Fibroblast of skin of left biceps (primary cell): ENCODE results near the gene TXNDC11.

Source experiments
- DNase-seq, 2 experiments: peaks; one replicate each; pipeline ENCODE4 v3.0.0-alpha.2; 2013; ENCODE audit warnings: low read depth in 2 of 2

TXNDC11 gene

GRCh38 chr16:11755022-11755760, 12.5 kb upstream of the TXNDC11 start:
- no peak for DNase-seq

GRCh38 chr16:11752856-11753255, 10.2 kb upstream of the TXNDC11 start:
- DNase-seq = no peak

DNA sequence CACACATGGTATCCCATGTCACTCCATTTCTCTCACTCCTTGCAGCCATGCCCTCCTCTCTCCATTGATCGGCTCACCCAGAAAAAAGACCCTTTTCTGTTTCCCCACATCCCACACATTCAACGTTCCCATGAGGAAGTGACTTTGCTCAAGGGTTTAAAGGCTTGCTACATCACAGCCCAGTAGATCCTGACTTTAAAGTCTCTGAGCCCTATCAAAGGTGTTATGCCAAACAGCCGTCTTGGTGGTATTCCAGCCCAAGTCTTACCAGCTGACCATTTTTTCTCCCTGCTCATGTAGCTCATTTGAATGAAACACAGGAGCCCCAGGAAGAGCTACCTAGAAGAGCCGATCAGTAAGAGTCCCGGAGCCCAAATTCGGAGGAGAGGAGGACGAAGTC, 7.4 kb upstream of the TXNDC11 start:
- DNase-seq = no peak

- DNase-seq = no peak
These were observed 6.0 kb upstream of the TXNDC11 start for GRCh38 chr16:11748404-11749254.

DNA sequence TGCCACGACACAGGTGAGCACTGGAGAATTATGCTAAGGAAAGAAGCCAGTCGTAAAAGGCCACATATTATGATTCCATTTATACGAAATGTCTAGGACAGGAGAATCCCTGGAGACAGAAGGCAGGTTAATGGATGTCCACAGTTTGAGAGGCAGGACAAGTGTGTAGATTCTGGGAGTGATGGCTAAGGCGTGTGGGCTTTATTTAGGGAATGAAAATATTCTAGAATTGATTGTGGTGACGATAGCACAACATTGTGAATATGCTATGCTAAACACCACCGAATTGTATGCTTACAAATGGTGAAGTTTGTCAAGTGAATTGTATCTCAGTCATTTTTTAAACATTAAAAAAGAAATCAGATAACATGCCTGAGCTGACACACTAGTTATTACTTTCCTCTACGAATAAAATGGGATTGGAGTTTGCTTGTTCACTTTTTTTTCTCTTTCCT, 5.3 kb upstream of the TXNDC11 start:
- DNase-seq = no peak

DNA sequence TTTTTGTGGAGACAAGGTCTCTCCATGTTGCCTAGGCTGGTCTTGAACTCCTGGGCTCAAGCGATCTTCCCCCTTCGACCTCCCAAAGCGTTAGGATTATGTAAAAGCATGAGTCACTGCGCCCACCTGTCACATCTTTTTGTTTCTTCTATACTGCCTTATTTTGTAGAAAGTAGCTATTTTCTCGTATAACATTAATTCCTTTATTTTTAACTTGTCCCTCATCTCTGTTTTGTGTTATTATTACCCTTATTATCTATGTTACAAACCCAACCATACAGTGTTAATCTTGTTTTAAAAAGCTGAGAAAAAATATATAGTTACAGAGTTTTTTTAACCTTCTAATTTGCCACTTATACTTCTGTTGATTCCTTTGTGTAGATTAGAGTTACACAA, 1.4 kb upstream of the TXNDC11 start:
- DNase-seq = no peak

DNA sequence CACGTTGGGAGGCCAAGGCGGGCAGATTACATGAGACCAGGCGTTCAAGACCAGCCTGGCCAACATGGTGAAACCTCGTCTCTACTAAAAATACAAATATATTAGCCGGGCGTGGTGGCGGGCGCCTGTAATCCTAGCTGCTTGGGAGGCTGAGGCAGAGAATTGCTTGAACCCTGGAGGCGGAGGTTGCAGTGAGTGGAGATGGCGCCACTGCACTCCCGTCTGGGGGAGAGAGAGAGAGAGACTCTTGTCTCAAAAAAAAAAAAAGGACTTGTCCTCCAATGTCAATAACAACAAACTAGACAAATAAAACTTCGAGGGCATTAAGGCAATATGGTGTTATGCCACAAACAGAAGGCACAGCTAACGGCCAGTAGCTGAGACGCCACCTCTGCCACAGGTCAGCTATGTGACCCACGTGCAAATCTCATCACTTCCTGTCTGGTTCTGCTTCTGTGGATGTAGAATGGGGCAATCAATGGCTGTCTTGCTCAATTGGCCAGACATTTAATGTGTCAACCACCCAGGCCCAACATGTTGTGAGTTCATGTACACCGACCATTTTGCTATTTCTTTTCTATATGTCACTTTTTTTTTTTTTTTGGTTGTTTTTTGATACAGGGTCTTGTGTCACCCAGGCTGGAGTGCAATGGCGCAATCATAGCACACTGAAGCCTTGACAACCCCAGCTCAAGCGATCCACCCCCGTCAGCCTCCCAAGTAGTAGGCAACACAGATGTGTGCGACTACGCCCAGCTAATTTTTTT, 834 bp upstream of the TXNDC11 start:
- DNase-seq = no peak

- no peak for DNase-seq
These were observed 543 bp downstream of the TXNDC11 start for GRCh38 chr16:11742093-11742535.

DNA sequence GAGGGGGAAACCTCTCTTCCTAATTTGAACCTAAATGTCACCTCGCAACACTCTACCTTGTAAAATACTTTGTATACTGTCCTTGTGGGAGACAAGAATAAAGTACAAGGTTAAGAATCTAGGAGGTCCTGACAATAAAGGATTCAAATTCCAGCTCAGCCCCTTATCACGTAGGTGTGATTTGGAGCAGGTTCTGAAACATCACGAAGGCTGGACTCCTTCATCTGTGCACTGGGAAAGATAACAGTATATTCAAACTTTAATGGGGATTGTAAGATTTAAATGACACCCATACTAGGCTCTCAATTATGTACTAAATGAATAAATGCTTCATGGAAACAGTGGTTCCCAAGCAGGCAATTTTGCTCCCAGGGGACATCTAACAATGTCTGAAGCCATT, 2.1 kb downstream of the TXNDC11 start:
- DNase-seq = no peak

DNA sequence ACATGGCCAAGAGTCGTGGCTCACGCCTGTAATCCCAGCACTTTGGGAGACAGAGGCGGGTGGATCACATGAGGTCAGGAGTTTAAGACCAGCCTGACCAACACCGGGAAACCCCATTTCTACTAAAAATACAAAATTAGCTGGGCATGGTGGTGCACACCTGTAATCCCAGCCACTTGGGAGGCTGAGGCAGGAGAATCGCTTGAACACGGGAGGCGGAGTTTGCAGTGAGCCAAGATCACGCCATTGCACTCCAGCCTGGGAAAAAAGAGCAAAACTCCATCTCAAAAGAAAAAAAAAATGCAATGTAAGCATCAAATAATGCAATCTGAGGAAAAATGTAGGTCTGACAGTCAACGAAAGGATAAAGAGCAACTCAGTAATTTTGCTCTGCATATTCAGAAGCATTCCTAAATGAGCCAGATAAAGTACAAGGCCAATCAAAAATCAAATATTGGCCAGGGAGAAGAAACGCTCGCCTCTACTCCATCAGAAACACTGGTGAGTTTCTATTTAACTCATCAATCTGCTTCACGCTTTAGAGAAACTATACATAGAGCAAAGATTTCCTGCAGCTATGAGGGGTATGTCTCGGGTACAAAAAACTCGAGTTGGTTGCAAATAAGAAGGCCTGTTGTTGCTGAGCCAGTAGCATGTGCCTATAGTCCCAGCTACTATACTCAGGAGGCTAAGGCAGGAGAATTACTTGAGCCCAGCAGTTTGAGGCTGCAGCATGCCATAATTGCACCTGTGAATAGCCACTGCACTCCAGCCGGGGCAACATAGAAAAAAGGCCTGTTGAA, 3.7 kb downstream of the TXNDC11 start:
- no peak for DNase-seq

DNA sequence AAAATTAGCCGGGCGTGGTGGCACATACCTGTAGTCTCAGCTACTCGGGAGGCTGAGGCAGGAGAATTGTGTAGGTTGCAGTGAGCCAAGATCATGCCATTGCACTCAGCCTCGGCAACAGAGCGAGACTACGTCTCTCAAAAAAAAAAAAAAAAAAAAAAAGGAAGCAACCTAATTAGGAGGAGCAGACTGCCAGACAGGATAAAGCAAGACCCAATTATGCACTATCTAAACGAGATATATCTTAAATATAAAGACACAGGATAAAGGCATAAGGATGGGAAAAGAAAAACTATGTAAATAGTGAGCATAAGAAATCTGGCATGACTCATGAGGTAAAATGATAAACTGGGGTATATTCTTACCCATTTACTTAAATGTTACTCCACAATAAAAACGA, 4.9 kb downstream of the TXNDC11 start:
- DNase-seq = no peak

DNA sequence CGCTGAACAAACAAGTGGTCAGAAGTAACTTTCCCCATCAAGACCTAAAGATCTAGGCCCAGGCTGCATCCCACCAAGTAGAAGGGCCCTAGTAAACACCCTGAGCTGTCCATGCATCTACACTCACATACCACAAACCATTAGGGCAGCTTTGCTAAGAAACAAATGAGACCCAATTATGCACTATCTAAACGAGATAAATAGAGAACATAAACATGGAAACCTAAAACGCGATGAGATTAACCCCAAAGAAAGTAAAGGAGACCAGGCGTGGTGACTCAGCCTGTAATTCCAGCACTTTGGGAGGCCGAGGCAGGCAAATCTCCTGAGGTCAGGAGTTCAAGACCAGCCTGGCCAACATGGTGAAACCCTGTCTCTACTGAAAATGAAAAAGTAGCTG, 5.8 kb downstream of the TXNDC11 start:
- no peak for DNase-seq

- DNase-seq = no peak
These were observed 6.9 kb downstream of the TXNDC11 start for GRCh38 chr16:11735787-11736186.

- no peak for DNase-seq
These were observed 8.0 kb downstream of the TXNDC11 start for GRCh38 chr16:11734653-11735043.

DNA sequence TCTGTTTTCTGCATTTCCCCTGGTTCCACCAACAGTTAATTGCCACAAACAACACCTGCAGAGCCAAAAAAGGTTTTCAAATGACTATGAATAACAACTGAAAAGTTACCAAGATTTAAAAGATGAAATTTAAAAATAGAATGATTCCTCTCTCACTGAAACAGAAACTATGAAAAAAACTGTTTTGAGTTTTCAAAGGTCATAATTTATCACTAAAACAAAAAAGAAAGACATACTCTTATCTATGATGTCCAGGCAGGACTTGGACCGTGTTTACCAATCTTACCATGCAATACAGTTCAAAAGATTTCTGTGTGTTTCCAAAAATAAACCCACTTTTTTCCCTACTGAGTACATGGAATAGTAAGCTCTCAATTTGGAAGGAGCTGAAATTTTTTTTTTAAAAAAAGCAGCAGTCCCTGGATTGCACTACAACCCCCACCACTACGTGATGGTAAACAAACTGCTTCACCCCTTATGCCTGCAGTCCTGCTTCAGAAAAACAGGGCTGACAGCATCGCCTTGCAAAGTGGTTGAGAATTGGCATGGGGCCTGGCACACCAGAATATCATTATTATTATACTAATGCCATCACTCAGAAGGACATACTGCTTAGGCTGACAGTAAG, 8.5 kb downstream of the TXNDC11 start:
- no peak for DNase-seq

DNA sequence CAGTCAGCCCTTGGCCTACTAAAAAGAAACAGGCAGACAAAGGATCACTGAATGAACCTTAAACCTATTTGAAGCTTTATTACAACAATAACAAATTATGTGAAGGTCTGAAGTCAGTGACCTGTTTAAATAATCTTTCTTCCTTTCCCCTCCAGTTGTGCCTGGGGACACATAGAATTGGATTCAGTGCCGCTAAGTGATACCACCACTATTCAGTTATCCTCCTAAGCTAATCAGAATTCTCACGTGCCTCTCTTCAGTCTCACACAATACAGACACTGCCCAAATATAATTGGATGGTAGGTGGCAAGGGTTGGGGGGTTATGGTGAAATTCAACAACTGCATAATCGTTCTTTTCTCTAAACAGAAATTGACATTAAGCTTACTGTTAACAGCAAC, 11.4 kb downstream of the TXNDC11 start:
- DNase-seq = no peak

DNA sequence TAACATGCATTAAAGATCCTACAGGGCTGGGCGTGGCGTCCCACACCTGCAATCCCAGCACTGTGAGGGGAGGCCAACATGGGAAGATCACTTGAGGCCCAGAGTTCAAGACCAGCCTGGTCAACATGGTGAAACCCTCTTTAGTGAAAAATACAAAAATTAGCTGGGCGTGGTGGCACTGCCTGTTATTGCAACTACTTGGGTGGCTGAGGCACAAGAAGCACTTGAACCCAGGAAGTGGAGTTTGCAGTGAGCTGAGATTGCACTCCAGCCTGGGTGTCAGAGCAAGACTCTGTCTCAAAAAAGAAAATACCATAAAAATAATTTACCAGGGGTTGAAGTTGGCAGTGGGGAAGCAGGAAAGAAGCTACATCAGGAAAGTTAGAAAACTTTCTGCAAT, 12.9 kb downstream of the TXNDC11 start:
- DNase-seq = no peak

DNA sequence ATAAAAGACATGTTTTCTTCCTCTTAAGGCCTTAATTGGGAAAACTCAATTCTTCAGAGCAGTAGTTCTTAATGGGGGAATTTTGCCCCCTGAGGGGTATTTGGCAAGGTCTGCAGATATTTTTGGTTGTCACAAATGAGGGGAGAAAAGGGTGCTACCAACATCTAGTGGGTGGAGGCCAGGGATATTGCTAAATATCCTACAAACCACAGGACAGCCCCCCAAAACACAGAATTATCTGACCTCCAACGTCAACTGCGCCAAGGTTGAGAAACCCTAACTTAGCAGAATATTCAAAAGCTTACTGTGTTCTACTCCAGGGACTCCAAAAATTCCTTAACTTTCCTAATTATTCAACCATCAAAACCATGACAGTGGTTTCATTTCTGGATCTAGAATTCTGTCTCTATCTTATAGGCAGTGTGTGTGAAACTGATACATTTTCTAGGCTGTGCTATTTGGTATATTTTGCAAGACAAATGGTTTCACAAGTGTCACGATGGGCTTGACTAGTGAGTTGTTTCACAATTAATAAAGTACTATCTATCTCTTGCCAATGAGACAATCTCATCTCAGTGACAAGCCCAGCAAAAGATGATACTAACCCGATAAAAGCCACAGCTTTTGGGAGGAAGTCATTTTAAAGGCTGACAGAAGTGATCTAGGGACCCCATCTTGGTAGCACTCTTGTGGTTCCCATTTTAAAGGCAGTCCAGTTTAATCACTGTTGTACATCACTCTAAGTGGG, 14.7 kb downstream of the TXNDC11 start:
- no peak for DNase-seq

GRCh38 chr16:11726008-11726407, 16.6 kb downstream of the TXNDC11 start:
- DNase-seq = no peak

- DNase-seq = no peak
These were observed 17.2 kb downstream of the TXNDC11 start for GRCh38 chr16:11725457-11725856.
